Activated CD8-positive, alpha-beta memory T cell treated with anti-CD3 and anti-CD28 coated beads for 36 hours (primary cell): Measurements from ENCODE around the gene ANKRD9. TPM values are rescaled to one million over a fixed set of nuclear protein-coding genes. Genes with fewer than 3 reads are reported as not detected.

Experiments
- CTCF ChIA-PET: fragments of 350-600 bp; sonication (Branson Sonifier 250); formaldehyde crosslinking; loops from one replicate; lab custom pipeline; 2021; ENCODE audit warnings: antibody characterized with exemption; lab: Charles Lee
- POLR2A ChIA-PET: fragments of 350-600 bp; sonication (Branson Sonifier 250); formaldehyde crosslinking; loops from one replicate; lab custom pipeline; 2021; ENCODE audit warnings: antibody characterized with exemption; lab: Charles Lee
- total RNA-seq, 2 experiments: library from RNA; stranded (reverse); gene quantifications; one replicate each; pipeline ENCODE4 v1.2.3, GENCODE V29; 2021

ANKRD9 gene
- total RNA-seq, 2 experiments from 2014 or later = 11.8 to 15.2 TPM

GRCh38 chr14:102457509-102457908, 52.1 kb downstream of the ANKRD9 start:
- CTCF ChIA-PET = interaction anchor here (1.2 kb wide), 1 partner anchor 9 kb away, joined by 3 read pairs; no protein-coding TSS in a partner anchor
- POLR2A ChIA-PET = no interaction called here

- POLR2A ChIA-PET = no interaction called here
- CTCF ChIA-PET = no interaction called here
Measured at GRCh38 chr14:102454711-102455110, 54.9 kb downstream of the ANKRD9 start.

DNA sequence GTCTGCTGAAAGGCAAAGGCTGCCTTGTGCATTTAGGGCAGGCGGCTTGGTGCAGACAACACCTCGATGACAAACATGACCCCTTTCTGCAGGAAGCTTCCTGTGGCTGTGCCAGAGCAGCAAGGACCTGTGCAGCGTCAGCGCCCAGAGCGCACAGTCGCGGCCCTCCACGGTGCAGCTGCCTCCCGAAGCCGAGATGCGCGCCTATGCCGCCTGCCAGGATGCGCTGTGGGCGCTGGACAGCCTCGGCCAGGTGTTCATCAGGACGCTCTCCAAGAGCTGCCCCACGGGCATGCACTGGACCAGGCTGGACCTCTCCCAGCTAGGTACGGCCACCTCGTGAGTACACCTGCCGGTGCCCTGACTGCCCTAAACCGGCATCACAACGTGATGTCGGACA, 57.3 kb downstream of the ANKRD9 start:
- POLR2A ChIA-PET = no interaction called here
- CTCF ChIA-PET = no interaction called here

Other genes with a start within 250 kb of the ANKRD9 start
- 1 to 10 TPM; 7.8 to 9.6 TPM for gene MOK, start 204.6 kb downstream of the ANKRD9 start, total RNA-seq
- 10 to 100 TPM; 13.5 to 14.2 TPM for gene ZNF839, start 190.0 kb downstream of the ANKRD9 start, total RNA-seq
- 10 to 100 TPM; 63.4 to 69.4 TPM for gene CINP, start 146.9 kb downstream of the ANKRD9 start, total RNA-seq
- gene TECPR2, start 146.8 kb downstream of the ANKRD9 start, total RNA-seq = 1 to 10 TPM; 8.4 to 9.7 TPM
- gene RCOR1, start 82.9 kb upstream of the ANKRD9 start, total RNA-seq = 10 to 100 TPM; 15.3 to 15.8 TPM